Activated CD4-positive, alpha-beta T cell treated with anti-CD3 and anti-CD28 coated beads for 36 hours (primary cell): Measurements from ENCODE around the gene SKIC3. TPM values are rescaled to one million over a fixed set of nuclear protein-coding genes. Genes with fewer than 3 reads are reported as not detected.

Source experiments
- total RNA-seq, 2 experiments: library from RNA; stranded (reverse); gene quantifications; one replicate each; pipeline ENCODE4 v1.2.3, GENCODE V29; 2021

SKIC3 gene
- total RNA-seq, 2 experiments from 2014 or later, result 74.6 to 75.8 TPM

Other genes with a start within 250 kb of the SKIC3 start
- gene FAM81B, start 163.6 kb downstream of the SKIC3 start, total RNA-seq, result not detected
- 1 to 10 TPM; 4.6 to 5.3 TPM for gene ARSK, start 124 bp upstream of the SKIC3 start, total RNA-seq
- gene GPR150, start 65.1 kb upstream of the SKIC3 start, total RNA-seq, result under 1 TPM; 0.37 to 0.46 TPM
- 1 to 10 TPM; 4.1 to 9.2 TPM for gene RFESD, start 91.8 kb upstream of the SKIC3 start, total RNA-seq
- not detected for gene SPATA9, start 128.0 kb upstream of the SKIC3 start, total RNA-seq
- gene RHOBTB3, start 176.4 kb upstream of the SKIC3 start, total RNA-seq, result 1 to 10 TPM; 3.3 to 3.5 TPM